GM12872 (cell line): ENCODE measurements around the gene HMCN1.

Experiments used
- CTCF ChIP-seq: IDR thresholded peaks from 3 replicates; pipeline ENCODE4 v1.5.1; 2011; ENCODE audit warnings: low read depth, mild to moderate bottlenecking, low read length, moderate library complexity; ENCODE audit not compliant: insufficient read depth

HMCN1 gene

DNA sequence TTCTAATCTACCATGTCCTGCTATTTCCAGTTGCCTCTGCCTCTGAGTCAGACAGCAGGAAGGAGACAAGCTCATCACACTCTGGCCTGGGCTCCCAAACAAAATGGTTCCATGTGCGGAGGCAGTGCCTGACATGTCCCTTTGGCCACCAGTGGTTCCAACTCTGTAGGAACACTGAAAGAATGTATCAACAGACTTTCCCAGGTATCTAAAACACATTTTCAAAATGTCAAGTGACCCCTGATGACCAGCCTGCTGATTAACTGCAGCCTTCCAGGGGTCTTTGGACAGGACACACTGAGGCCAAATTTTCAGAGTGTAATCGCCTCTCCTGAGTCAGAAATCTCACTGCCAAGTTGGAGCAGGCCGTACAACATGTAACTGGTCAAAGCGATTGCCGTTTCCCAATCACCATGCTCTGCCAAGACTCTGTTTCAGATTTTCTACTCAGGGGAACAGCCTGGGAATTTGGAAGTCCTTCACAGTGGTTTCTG is 468.1 kb downstream of the HMCN1 start:
- no peak for TF ChIP-seq CTCF

- no peak for TF ChIP-seq CTCF
Observed at GRCh38 chr1:186202776-186203175, 468.6 kb downstream of the HMCN1 start.

GRCh38 chr1:186206048-186206570 is 471.9 kb downstream of the HMCN1 start:
- no peak for TF ChIP-seq CTCF

GRCh38 chr1:186207391-186208085 is 473.3 kb downstream of the HMCN1 start:
- TF ChIP-seq CTCF = no peak

DNA sequence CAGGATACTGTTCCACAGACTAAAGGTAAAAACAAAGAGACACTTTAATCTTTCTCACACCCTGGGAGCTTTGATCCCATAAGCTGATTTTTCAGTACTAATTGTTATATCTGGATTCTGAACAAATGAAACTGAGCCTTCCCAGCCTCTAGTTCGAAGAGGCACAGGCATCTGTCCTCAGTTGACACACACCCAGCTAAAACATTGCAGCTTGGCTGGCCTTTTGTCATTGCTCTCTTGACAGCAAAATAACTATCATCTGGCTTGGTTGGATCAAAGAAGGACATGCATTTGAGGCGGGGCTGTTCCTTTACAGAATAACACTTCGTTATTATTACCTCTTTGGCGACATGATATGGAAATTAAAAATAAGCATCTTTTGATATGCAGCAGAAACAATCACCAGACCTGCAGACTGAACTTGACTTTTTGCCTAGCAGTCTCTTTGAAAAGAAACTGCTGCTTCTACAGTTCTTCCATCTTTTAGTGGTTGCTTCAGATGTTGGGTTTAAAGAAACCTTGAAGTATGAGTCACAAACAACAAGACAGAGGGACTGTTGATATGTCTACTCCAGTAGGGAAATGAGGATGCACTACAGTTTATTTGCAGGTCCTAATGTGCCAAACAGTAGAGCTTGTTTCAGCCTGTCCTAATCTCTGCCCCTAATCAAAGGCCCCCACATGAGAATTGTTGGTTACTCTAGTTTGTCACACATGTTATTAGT is 474.4 kb downstream of the HMCN1 start:
- no peak for TF ChIP-seq CTCF

DNA sequence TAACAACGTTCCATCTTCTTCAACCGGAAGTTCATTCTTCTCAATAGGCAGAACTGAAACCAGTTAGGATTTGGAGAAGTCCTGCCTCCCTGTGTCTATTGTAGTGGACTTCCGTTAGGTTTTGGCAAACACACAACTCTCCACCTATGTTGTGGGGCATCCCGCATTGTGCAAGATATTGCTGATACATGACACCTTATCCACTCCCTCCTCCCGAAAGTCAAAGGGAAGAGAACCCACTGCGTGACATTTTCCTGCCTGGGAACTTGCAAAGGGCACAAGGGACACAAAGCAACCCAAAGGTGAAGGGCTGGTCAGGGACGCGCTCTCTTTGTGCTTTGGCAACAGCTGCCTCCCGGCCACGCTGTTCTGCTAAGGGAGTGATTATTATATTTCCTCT is 476.1 kb downstream of the HMCN1 start:
- TF ChIP-seq CTCF = no peak

- TF ChIP-seq CTCF = peak; percentile 87
Observed at GRCh38 chr1:186212568-186213224, 478.5 kb downstream of the HMCN1 start.
